ENCODE measurements around the gene PCA3.

DNA sequence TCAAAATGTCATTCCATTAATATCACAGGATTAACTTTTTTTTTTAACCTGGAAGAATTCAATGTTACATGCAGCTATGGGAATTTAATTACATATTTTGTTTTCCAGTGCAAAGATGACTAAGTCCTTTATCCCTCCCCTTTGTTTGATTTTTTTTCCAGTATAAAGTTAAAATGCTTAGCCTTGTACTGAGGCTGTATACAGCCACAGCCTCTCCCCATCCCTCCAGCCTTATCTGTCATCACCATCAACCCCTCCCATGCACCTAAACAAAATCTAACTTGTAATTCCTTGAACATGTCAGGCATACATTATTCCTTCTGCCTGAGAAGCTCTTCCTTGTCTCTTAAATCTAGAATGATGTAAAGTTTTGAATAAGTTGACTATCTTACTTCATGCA lies 20.6 kb downstream of the PCA3 start:
- TF ChIP-seq CTCF (IDR thresholded peaks at IDR 0.05) = no peak
- TF ChIP-seq BHLHE40 (IDR thresholded peaks at IDR 0.05; ENCODE audit: low read depth, low read length) = no peak
- TF ChIP-seq EP300 (IDR thresholded peaks at IDR 0.05) = no peak
- no peak for TF ChIP-seq RAD21 (conservative IDR thresholded peaks at IDR 0.05 in 1 of 2, IDR thresholded peaks at IDR 0.05 in 1 of 2)
- no peak for TF ChIP-seq EHMT2 (IDR thresholded peaks at IDR 0.05; ENCODE audit: low read depth)
- TF ChIP-seq MYC (IDR thresholded peaks at IDR 0.05; ENCODE audit: borderline replicate concordance, low read length) = no peak
- TF ChIP-seq RCOR1 (IDR thresholded peaks at IDR 0.05; ENCODE audit: low read depth, low read length) = no peak
